Measurements from ENCODE around the gene ADAMTS9. TPM values are rescaled to one million over a fixed set of nuclear protein-coding genes. Genes with fewer than 3 reads are reported as not detected.
A peak's percentile ranks its signal among the peaks of the same experiment; 100 is the strongest.
"Not testable (repeated sequence)": the region's sequence is repeated elsewhere in the genome, so short reads cannot be mapped to it uniquely, and the experiment has no call there.

Gene ADAMTS9
- total RNA-seq, 3 donors from 2014 or later = 19.4 to 240 (median 50.6) TPM

- peak; percentile 69 to 79 for DNase-seq (ENCODE audit: low spot score in 2 of 2)
- Histone ChIP-seq H3K36me3 (no peaks in the 10 kb centered on the region), H3K9me3 (no peaks in the 10 kb centered on the region), H3K27ac (peak overlapping the region; percentile 40 to 57), H3K4me1 (no peaks in the 10 kb centered on the region), H3K4me3 (no peak overlapping the region), H3K27me3 (no peaks in the 10 kb centered on the region)
- TF ChIP-seq CTCF (IDR thresholded peaks at IDR 0.05) = no peak
- TF ChIP-seq POLR2AphosphoS5 (IDR thresholded peaks at IDR 0.05) = no peak
- TF ChIP-seq POLR2A (IDR thresholded peaks at IDR 0.05) = no peak
- intact Hi-C loops (cut with DNase I; ENCODE audit: low total_unique reads) = no loop called here
These were observed 139.5 kb downstream of the ADAMTS9 start for GRCh38 chr3:64548200-64548889.

DNA sequence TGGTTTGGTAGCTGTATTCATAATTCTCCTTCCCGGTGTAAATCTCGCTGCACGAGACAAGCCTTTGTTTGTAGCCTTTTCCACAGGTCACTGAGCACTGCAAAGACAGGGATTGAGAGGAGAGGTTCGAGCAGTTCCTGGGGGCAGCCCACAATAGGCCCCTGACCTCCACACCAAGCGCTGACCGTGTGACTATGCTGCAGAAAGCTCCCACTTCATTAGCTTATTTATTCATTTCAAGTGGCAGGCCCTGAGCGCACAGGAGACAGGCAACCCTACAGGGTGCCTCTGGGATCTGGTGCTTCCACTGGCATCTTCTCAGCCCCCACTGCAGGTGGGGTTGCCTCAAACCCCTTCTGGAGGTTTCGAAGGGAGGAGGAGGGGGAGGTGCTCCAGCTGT lies 140.9 kb downstream of the ADAMTS9 start:
- intact Hi-C loops (cut with DNase I; ENCODE audit: low total_unique reads) = no loop called here
- no peak for TF ChIP-seq CTCF (IDR thresholded peaks at IDR 0.05)
- no peak for TF ChIP-seq POLR2A (IDR thresholded peaks at IDR 0.05)
- TF ChIP-seq POLR2AphosphoS5 (IDR thresholded peaks at IDR 0.05) = no peak

DNA sequence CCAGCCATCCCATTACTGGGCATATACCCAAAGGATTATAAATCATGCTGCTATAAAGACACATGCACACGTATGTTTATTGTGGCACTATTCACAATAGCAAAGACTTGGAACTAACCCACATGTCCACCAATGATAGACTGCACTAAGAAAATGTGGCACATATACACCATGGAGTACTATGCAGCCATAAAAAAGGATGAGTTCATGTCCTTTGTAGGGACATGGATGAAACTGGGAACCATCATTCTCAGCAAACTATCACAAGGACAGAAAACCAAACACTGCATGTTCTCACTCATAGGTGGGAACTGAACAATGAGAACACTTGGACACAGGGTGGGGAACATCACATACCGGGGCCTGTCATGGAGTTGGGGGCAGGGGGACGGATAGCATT lies 142.6 kb downstream of the ADAMTS9 start:
- H3K4me1 ChIP-seq; H3K36me3 ChIP-seq; H3K27ac ChIP-seq; DNase-seq (ENCODE audit: low spot score in 2 of 2); H3K27me3 ChIP-seq; H3K9me3 ChIP-seq; intact Hi-C loops (cut with DNase I; ENCODE audit: low total_unique reads); H3K4me3 ChIP-seq: not testable (repeated sequence)

More for the DNA sequence above, 140.9 kb downstream of the ADAMTS9 start:
- DNase-seq (ENCODE audit: low spot score in 2 of 2) = no peak
- H3K27ac ChIP-seq = no peak overlapping the region
- H3K9me3 ChIP-seq = no peaks in the 10 kb centered on the region
- no peaks in the 10 kb centered on the region for H3K4me1 ChIP-seq
- H3K36me3 ChIP-seq = no peaks in the 10 kb centered on the region
- H3K4me3 ChIP-seq = no peak overlapping the region
- H3K27me3 ChIP-seq = no peaks in the 10 kb centered on the region

GRCh38 chr3:64541803-64542202 lies 146.0 kb downstream of the ADAMTS9 start:
- intact Hi-C loops (cut with DNase I; ENCODE audit: low total_unique reads) = no loop called here
- Histone ChIP-seq H3K4me3 (no peak overlapping the region), H3K27ac (no peak overlapping the region), H3K4me1 (no peaks in the 10 kb centered on the region), H3K27me3 (no peaks in the 10 kb centered on the region), H3K9me3 (no peaks in the 10 kb centered on the region), H3K36me3 (no peaks in the 10 kb centered on the region)
- TF ChIP-seq POLR2AphosphoS5 (IDR thresholded peaks at IDR 0.05) (no peak), CTCF (IDR thresholded peaks at IDR 0.05) (no peak), POLR2A (IDR thresholded peaks at IDR 0.05) (no peak)
- no peak for DNase-seq (ENCODE audit: low spot score in 2 of 2)

DNA sequence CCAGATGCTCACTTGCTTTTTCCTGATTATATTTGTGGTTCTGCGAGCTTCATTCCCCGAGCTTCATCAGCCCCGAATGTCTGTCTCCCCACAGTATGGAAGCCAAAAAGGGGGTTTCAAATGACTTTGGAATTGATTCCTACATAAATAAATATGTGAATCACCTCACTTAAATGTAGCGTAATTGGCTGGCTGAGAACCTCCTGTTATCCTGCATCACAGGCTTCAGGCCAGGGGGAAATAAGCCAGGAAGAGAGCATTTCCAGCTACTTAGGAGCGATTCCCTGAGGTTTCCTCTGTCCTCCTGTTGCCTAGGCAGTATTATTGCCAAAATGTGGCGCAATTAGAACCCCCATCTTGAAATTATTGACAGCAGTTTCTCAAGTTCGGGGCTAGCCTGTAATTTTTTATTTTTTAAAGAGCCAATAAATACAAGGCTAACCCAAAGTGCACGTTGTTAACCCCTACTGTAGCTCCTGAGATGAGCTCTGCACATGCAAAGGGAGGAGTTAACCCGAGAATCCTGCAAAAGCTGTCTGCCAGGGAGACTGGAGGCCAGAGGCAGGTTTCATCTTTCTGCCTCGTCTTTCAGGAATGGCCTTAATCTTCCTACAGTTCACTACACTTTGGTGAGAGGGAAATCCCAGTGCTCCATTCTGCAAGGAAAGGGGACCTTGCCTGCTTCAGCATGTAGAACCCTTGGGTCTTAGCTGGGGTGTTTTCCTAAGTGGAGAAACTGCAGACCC lies 148.2 kb downstream of the ADAMTS9 start:
- no peaks in the 10 kb centered on the region for H3K4me1 ChIP-seq
- H3K9me3 ChIP-seq = no peaks in the 10 kb centered on the region
- H3K36me3 ChIP-seq = no peaks in the 10 kb centered on the region
- peak overlapping the region; percentile 50 to 65 for H3K27ac ChIP-seq
- intact Hi-C loops (cut with DNase I; ENCODE audit: low total_unique reads) = no loop called here
- H3K27me3 ChIP-seq = no peaks in the 10 kb centered on the region
- H3K4me3 ChIP-seq = peak overlapping the region in 1 of 3 donors; percentile 27
- DNase-seq (ENCODE audit: low spot score in 2 of 2) = peak in 1 of 2 donors; percentile 69
- peak in 1 of 3 donors; percentile 18 for TF ChIP-seq POLR2AphosphoS5 (IDR thresholded peaks at IDR 0.05)
- TF ChIP-seq POLR2A (IDR thresholded peaks at IDR 0.05) = no peak
- no peak for TF ChIP-seq CTCF (IDR thresholded peaks at IDR 0.05)
